ENCODE data around the gene ZNF778. TPM values are rescaled to one million over a fixed set of nuclear protein-coding genes. Genes with fewer than 3 reads are reported as not detected.

The ZNF778 gene
- total RNA-seq, 1 donor from 2014 or later: 8.7 TPM

DNA sequence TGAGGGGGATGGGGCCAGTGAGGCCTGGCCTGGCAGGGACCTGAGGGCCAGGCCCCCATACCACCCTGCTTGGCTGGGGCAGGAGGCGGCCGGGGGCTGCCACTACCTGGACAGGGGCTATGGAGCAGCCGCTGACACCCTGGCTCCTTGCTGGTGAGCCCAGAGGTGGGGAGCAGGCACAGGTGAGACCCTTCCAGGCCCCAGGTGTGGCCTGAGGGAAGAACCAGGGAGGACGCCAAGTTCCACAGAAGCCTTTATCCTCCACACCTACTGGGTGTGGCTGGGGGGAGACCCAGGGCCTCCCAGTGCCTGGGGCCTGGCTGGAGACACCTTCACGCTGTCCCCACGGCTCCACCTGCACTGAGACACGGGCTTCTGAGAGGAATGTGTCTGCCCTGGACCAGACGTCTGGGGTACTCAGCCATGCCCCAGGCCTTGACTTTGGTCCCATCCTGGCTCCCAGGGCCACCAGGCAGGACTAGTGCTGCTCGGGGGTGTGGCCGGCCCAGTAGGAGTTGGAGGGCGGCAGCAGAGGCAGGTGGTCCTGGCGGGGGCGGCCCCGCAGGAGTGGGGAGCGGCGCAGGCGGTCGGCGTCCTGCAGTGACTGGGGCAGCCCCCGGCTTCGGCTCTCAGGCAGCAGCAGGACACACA is 21.9 kb upstream of the ZNF778 start:
- Histone ChIP-seq H3K4me3 (no peak overlapping the region), H3K4me1 (peaks cover 19% of the 10 kb centered on the region), H3K27ac (replicated peaks) (no peak overlapping the region), H3K27me3 (ENCODE audit: low read depth) (peaks cover 55% of the 10 kb centered on the region), H3K36me3 (no peaks in the 10 kb centered on the region), H3K9me3 (replicated peaks) (no peaks in the 10 kb centered on the region)
- intact Hi-C loops (cut with micrococcal nuclease): no loop called here
- DNase-seq: no peak
- TF ChIP-seq, protein P1, sequence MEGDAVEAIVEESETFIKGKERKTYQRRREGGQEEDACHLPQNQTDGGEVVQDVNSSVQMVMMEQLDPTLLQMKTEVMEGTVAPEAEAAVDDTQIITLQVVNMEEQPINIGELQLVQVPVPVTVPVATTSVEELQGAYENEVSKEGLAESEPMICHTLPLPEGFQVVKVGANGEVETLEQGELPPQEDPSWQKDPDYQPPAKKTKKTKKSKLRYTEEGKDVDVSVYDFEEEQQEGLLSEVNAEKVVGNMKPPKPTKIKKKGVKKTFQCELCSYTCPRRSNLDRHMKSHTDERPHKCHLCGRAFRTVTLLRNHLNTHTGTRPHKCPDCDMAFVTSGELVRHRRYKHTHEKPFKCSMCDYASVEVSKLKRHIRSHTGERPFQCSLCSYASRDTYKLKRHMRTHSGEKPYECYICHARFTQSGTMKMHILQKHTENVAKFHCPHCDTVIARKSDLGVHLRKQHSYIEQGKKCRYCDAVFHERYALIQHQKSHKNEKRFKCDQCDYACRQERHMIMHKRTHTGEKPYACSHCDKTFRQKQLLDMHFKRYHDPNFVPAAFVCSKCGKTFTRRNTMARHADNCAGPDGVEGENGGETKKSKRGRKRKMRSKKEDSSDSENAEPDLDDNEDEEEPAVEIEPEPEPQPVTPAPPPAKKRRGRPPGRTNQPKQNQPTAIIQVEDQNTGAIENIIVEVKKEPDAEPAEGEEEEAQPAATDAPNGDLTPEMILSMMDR (IDR thresholded peaks at IDR 0.05; ENCODE audit: borderline replicate concordance): no peak

DNA sequence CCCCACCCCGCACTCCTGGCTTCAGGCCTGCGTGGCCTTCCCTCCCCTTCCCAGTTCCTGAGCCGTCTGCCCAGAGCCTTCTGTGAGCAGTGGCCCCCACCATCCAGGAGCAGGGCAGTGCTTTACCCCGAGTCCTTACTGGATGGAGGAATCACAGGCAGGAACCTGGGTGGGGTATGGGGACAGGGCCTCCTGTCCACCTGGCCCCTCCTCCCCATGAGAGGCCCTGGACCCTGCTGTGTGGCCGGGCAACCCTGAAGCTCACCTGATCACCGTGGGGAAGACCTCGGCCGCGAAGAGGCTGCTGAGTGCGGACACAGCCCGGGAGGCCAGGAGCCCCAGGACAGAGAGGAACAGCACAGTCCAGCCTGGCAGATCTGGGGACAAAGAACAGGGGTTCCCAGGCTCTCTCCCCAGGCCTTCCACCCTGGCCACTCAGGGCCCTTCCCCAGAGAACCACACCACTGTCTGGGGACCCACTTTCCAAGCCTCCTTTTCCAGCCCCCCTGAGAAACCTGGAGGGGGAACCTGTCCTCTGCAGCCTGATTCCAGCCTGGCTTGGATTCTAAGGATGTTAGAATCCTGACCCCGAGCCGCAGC is 20.4 kb upstream of the ZNF778 start:
- intact Hi-C loops (cut with micrococcal nuclease): no loop called here
- no peak for DNase-seq

GRCh38 chr16:89197633-89198416 is 19.7 kb upstream of the ZNF778 start:
- DNase-seq: no peak
- peaks cover 61% of the 10 kb centered on the region for H3K27me3 ChIP-seq (ENCODE audit: low read depth)
- no peak overlapping the region for H3K27ac ChIP-seq (replicated peaks)
- H3K4me3 ChIP-seq: no peak overlapping the region
- H3K4me1 ChIP-seq: peaks cover 16% of the 10 kb centered on the region
- H3K36me3 ChIP-seq: no peaks in the 10 kb centered on the region
- intact Hi-C loops (cut with micrococcal nuclease): no loop called here
- H3K9me3 ChIP-seq (replicated peaks): peaks cover 4% of the 10 kb centered on the region
- TF ChIP-seq, protein P1 (IDR thresholded peaks at IDR 0.05; ENCODE audit: borderline replicate concordance): no peak

More for the DNA sequence above, 20.4 kb upstream of the ZNF778 start:
- peaks cover 18% of the 10 kb centered on the region for H3K4me1 ChIP-seq
- H3K27ac ChIP-seq (replicated peaks): no peak overlapping the region
- H3K9me3 ChIP-seq (replicated peaks): no peaks in the 10 kb centered on the region
- H3K27me3 ChIP-seq (ENCODE audit: low read depth): peaks cover 56% of the 10 kb centered on the region
- no peak overlapping the region for H3K4me3 ChIP-seq
- TF ChIP-seq, protein P1 (IDR thresholded peaks at IDR 0.05; ENCODE audit: borderline replicate concordance): no peak
- H3K36me3 ChIP-seq: no peaks in the 10 kb centered on the region

- DNase-seq: no peak
- TF ChIP-seq, protein P1 (IDR thresholded peaks at IDR 0.05; ENCODE audit: borderline replicate concordance): no peak
- Histone ChIP-seq H3K4me3 (no peak overlapping the region), H3K36me3 (no peaks in the 10 kb centered on the region), H3K27ac (replicated peaks) (no peak overlapping the region), H3K4me1 (peaks cover 16% of the 10 kb centered on the region), H3K9me3 (replicated peaks) (peaks cover 4% of the 10 kb centered on the region), H3K27me3 (ENCODE audit: low read depth) (peaks cover 69% of the 10 kb centered on the region)
- intact Hi-C loops (cut with micrococcal nuclease): no loop called here
Measured at GRCh38 chr16:89198417-89199240, 18.9 kb upstream of the ZNF778 start.
